GM20000 (cell line): Measurements from ENCODE around the gene IFITM2.

ENCODE experiments used
- DNase-seq: peaks from one replicate; pipeline ENCODE4 v3.0.0; 2012; ENCODE audit warnings: low spot score
- CTCF ChIP-seq: IDR thresholded peaks from 2 replicates; pipeline ENCODE4 v1.5.1; 2012; ENCODE audit warnings: mild to moderate bottlenecking, control low read depth; ENCODE audit errors: extremely low read depth, missing control alignments

IFITM2 gene

GRCh38 chr11:335779-336658 is 28.4 kb downstream of the IFITM2 start:
- no peak for TF ChIP-seq CTCF
- DNase-seq: no peak

GRCh38 chr11:336659-337198 is 29.1 kb downstream of the IFITM2 start:
- no peak for DNase-seq
- no peak for TF ChIP-seq CTCF

GRCh38 chr11:337711-338110 is 30.1 kb downstream of the IFITM2 start:
- no peak for DNase-seq
- TF ChIP-seq CTCF: no peak

- no peak for DNase-seq
- no peak for TF ChIP-seq CTCF
Observed at GRCh38 chr11:339963-340362, 32.3 kb downstream of the IFITM2 start.

GRCh38 chr11:340539-341512 is 33.2 kb downstream of the IFITM2 start:
- DNase-seq: no peak
- no peak for TF ChIP-seq CTCF

GRCh38 chr11:342328-342727 is 34.7 kb downstream of the IFITM2 start:
- TF ChIP-seq CTCF: no peak
- no peak for DNase-seq
